GM18499 (cell line): ENCODE data around the gene DOP1B.
"Not testable (repeated sequence)": the region's sequence is repeated elsewhere in the genome, so short reads cannot be mapped to it uniquely, and the experiment has no call there.

Experiments used
- ATAC-seq: cut with Tn5 transposase; IDR thresholded peaks from one replicate; pipeline ENCODE4 v1.9.1; 2021; ENCODE audit warnings: moderate number of reproducible peaks; ENCODE audit not compliant: insufficient read depth, unreplicated experiment

DOP1B gene

GRCh38 chr21:36171336-36171735 lies 14.7 kb downstream of the DOP1B start:
- no peak for ATAC-seq

GRCh38 chr21:36171741-36172331 lies 15.2 kb downstream of the DOP1B start:
- no peak for ATAC-seq

GRCh38 chr21:36174780-36175179 lies 18.2 kb downstream of the DOP1B start:
- ATAC-seq, result no peak

GRCh38 chr21:36175771-36176565 lies 19.3 kb downstream of the DOP1B start:
- no peak for ATAC-seq

- ATAC-seq, result no peak
Measured at GRCh38 chr21:36178349-36178748, 21.7 kb downstream of the DOP1B start.

- ATAC-seq, result no peak
Measured at GRCh38 chr21:36179145-36179544, 22.5 kb downstream of the DOP1B start.

GRCh38 chr21:36180963-36181362 lies 24.3 kb downstream of the DOP1B start:
- no peak for ATAC-seq

- ATAC-seq, result no peak
Measured at GRCh38 chr21:36183144-36183795, 26.6 kb downstream of the DOP1B start.

- ATAC-seq, result no peak
Measured at GRCh38 chr21:36184545-36184944, 27.9 kb downstream of the DOP1B start.

- no peak for ATAC-seq
Measured at GRCh38 chr21:36185523-36185922, 28.9 kb downstream of the DOP1B start.

GRCh38 chr21:36186081-36186480 lies 29.5 kb downstream of the DOP1B start:
- ATAC-seq, result no peak

- ATAC-seq, result no peak
Measured at GRCh38 chr21:36186506-36187399, 30.1 kb downstream of the DOP1B start.

GRCh38 chr21:36188081-36188681 lies 31.6 kb downstream of the DOP1B start:
- no peak for ATAC-seq

- ATAC-seq, result no peak
Measured at GRCh38 chr21:36188937-36189336, 32.3 kb downstream of the DOP1B start.

GRCh38 chr21:36190736-36191135 lies 34.1 kb downstream of the DOP1B start:
- no peak for ATAC-seq

GRCh38 chr21:36193200-36193599 lies 36.6 kb downstream of the DOP1B start:
- no peak for ATAC-seq

GRCh38 chr21:36194024-36194423 lies 37.4 kb downstream of the DOP1B start:
- no peak for ATAC-seq

- no peak for ATAC-seq
Measured at GRCh38 chr21:36195613-36196012, 39.0 kb downstream of the DOP1B start.

- ATAC-seq, result no peak
Measured at GRCh38 chr21:36199021-36199420, 42.4 kb downstream of the DOP1B start.

GRCh38 chr21:36199575-36199974 lies 43.0 kb downstream of the DOP1B start:
- not testable (repeated sequence) for ATAC-seq
